ENCODE measurements around the gene AGPAT4.

AGPAT4 gene

GRCh38 chr6:161166176-161166575, 107.7 kb downstream of the AGPAT4 start:
- DNase-seq (ENCODE audit: low read depth), result no peak

GRCh38 chr6:161164182-161164625, 109.7 kb downstream of the AGPAT4 start:
- no peak for DNase-seq (ENCODE audit: low read depth)

- no peak for DNase-seq (ENCODE audit: low read depth)
These were observed 110.2 kb downstream of the AGPAT4 start for GRCh38 chr6:161163466-161164181.

GRCh38 chr6:161162722-161163121, 111.1 kb downstream of the AGPAT4 start:
- no peak for DNase-seq (ENCODE audit: low read depth)

- DNase-seq (ENCODE audit: low read depth), result no peak
These were observed 111.8 kb downstream of the AGPAT4 start for GRCh38 chr6:161161889-161162624.

GRCh38 chr6:161161121-161161520, 112.7 kb downstream of the AGPAT4 start:
- DNase-seq (ENCODE audit: low read depth), result no peak

- DNase-seq (ENCODE audit: low read depth), result no peak
These were observed 119.0 kb downstream of the AGPAT4 start for GRCh38 chr6:161154796-161155335.

- DNase-seq (ENCODE audit: low read depth), result no peak
These were observed 120.1 kb downstream of the AGPAT4 start for GRCh38 chr6:161153725-161154124.

- DNase-seq (ENCODE audit: low read depth), result no peak
These were observed 120.8 kb downstream of the AGPAT4 start for GRCh38 chr6:161152907-161153662.

- DNase-seq (ENCODE audit: low read depth), result no peak
These were observed 121.4 kb downstream of the AGPAT4 start for GRCh38 chr6:161152527-161152862.

- DNase-seq (ENCODE audit: low read depth), result no peak
These were observed 122.0 kb downstream of the AGPAT4 start for GRCh38 chr6:161151660-161152526.

GRCh38 chr6:161151059-161151645, 122.7 kb downstream of the AGPAT4 start:
- DNase-seq (ENCODE audit: low read depth), result no peak

GRCh38 chr6:161150566-161150965, 123.3 kb downstream of the AGPAT4 start:
- no peak for DNase-seq (ENCODE audit: low read depth)

GRCh38 chr6:161150136-161150535, 123.7 kb downstream of the AGPAT4 start:
- DNase-seq (ENCODE audit: low read depth), result no peak

- DNase-seq (ENCODE audit: low read depth), result no peak
These were observed 130.0 kb downstream of the AGPAT4 start for GRCh38 chr6:161143663-161144430.

GRCh38 chr6:161142957-161143296, 130.9 kb downstream of the AGPAT4 start:
- DNase-seq (ENCODE audit: low read depth), result no peak

- DNase-seq (ENCODE audit: low read depth), result no peak
These were observed 132.7 kb downstream of the AGPAT4 start for GRCh38 chr6:161141173-161141572.

- DNase-seq (ENCODE audit: low read depth), result no peak
These were observed 133.3 kb downstream of the AGPAT4 start for GRCh38 chr6:161140554-161140875.

GRCh38 chr6:161139766-161140553, 133.9 kb downstream of the AGPAT4 start:
- no peak for DNase-seq (ENCODE audit: low read depth)

GRCh38 chr6:161139304-161139765, 134.5 kb downstream of the AGPAT4 start:
- no peak for DNase-seq (ENCODE audit: low read depth)

Data from HS-5 (cell line).